Left lung (tissue), 14 donors: ENCODE data around the gene CES2. TPM values are rescaled to one million over a fixed set of nuclear protein-coding genes. Genes with fewer than 3 reads are reported as not detected.

Experiments
- ATAC-seq: fragments of 200-7000 bp; cut with Tn5 transposase; one replicate; pipeline ENCODE4 v1.9.1; 2020; ENCODE audit warnings: moderate library complexity
- DNase-seq, 4 donors: peaks; one replicate each; pipeline ENCODE4 v3.0.0-alpha.2; 2013 to 2020
- H3K27ac ChIP-seq, 2 donors: fragments of 200-600 bp; sonication (generic) in 1 of 2; one replicate each; pipeline versions ENCODE4 v1.5.0 to v1.8.0; 2020 to 2021
- H3K27me3 ChIP-seq, 2 donors: fragments of 200-600 bp; sonication (generic) in 1 of 2; one replicate each; pipeline versions ENCODE4 v1.5.0 to v1.8.0; 2020 to 2021
- H3K36me3 ChIP-seq, 2 donors: fragments of 200-600 bp; sonication (generic) in 1 of 2; one replicate each; pipeline versions ENCODE4 v1.5.0 to v1.8.0; 2020 to 2021
- H3K4me1 ChIP-seq, 2 donors: fragments of 200-600 bp; one replicate each; pipeline ENCODE4 v1.8.0; 2021
- H3K4me3 ChIP-seq, 2 donors: fragments of 200-600 bp; sonication (generic) in 1 of 2; one replicate each; pipeline versions ENCODE4 v1.5.0 to v1.8.0; 2020 to 2021; ENCODE audit warnings: mild to moderate bottlenecking in 1 of 2
- H3K9me3 ChIP-seq, 2 donors: fragments of 200-600 bp; sonication (generic) in 1 of 2; one replicate each; pipeline versions ENCODE4 v1.5.0 to v1.8.0; 2020 to 2021
- CTCF ChIP-seq, 2 donors: fragments of 200-600 bp; sonication (generic) in 1 of 2; IDR thresholded peaks; one replicate each; pipeline versions ENCODE4 v1.5.0 to v1.8.0; 2021; ENCODE audit warnings: antibody characterized with exemption in 2 of 2
- intact Hi-C, 2 donors: fragments of 100-400 bp; cut with DNase I; formaldehyde crosslinking; loops; one replicate each; pipeline versions ENCODE4 v1.11.2 to v1.14.2; 2022
- long read RNA-seq, 12 donors: library from polyadenylated mRNA in 2 of 12; unstranded in 2 of 12; transcript quantifications; one replicate each; pipeline ENCODE4 v2.0.0 and lab custom pipeline, GENCODE V29; 2019 to 2026
- polyA plus RNA-seq, 6 donors: library from polyadenylated mRNA; unstranded; fragments of 120-200 nt; gene quantifications; one replicate each; pipeline ENCODE4 v1.2.1, GENCODE V29; 2013; ENCODE audit not compliant: insufficient read length in 6 of 6
- total RNA-seq, 2 donors: library from RNA; stranded (reverse); fragmentation: NEBNext Ultra II Directional; extraction: Animal tissue kit (Norgen Biotek cat#: 25700); gene quantifications; one replicate each; pipeline ENCODE4 v1.2.1, GENCODE V29; 2021
- donor health status: DM: no; HTN: yes; CAD: no.
- donor health status: DM: no; HTN: no; CAD: no.

CES2 gene
- 10 to 100 TPM; 31.7 to 38.4 TPM for total RNA-seq
- 10 to 100 TPM; 33.0 to 41.8 (median 35.7) TPM for polyA plus RNA-seq
- long read RNA-seq, donor 1, transcript CES2-201 (12 exons, 3,927 nt) = major isoform, 6 of 8 reads
- long read RNA-seq, donor 1, partial matches to known transcripts = 0 of 8 reads
- long read RNA-seq, donor 1, other reads (novel, unspliced or antisense) = 0 of 8 reads
- long read RNA-seq, donor 2, transcript CES2-201 (12 exons, 3,927 nt) = major isoform, 5 of 7 reads
- long read RNA-seq, donor 2, partial matches to known transcripts = 0 of 7 reads
- long read RNA-seq, donor 2, other reads (novel, unspliced or antisense) = 0 of 7 reads
- long read RNA-seq, donor 3, transcript CES2-201 (12 exons, 3,927 nt) = major isoform, 8 of 9 reads
- long read RNA-seq, donor 3, partial matches to known transcripts = 0 of 9 reads
- long read RNA-seq, donor 3, other reads (novel, unspliced or antisense) = 0 of 9 reads
- long read RNA-seq, donor 4, partial matches to known transcripts = 1 of 12 reads
- long read RNA-seq, donor 4, other reads (novel, unspliced or antisense) = 6 of 12 reads
- long read RNA-seq, donor 5, partial matches to known transcripts = 0 of 3 reads
- long read RNA-seq, donor 5, other reads (novel, unspliced or antisense) = 0 of 3 reads
- long read RNA-seq, donor 6, partial matches to known transcripts = 0 of 3 reads
- long read RNA-seq, donor 6, other reads (novel, unspliced or antisense) = 0 of 3 reads
- long read RNA-seq, donor 7, partial matches to known transcripts = 0 of 4 reads
- long read RNA-seq, donor 7, other reads (novel, unspliced or antisense) = 0 of 4 reads
- long read RNA-seq, donor 8, transcript CES2-201 (12 exons, 3,927 nt) = major isoform, 8 of 10 reads
- long read RNA-seq, donor 8, partial matches to known transcripts = 0 of 10 reads
- long read RNA-seq, donor 8, other reads (novel, unspliced or antisense) = 0 of 10 reads
- long read RNA-seq, donor 9 = 0 reads
- long read RNA-seq, donor 10, partial matches to known transcripts = 1 of 5 reads
- long read RNA-seq, donor 10, other reads (novel, unspliced or antisense) = 2 of 5 reads
- long read RNA-seq, donor 11 = 0 reads
- long read RNA-seq, donor 12, transcript CES2-201 (12 exons, 3,927 nt) = major isoform, 5 of 7 reads
- long read RNA-seq, donor 12, partial matches to known transcripts = 0 of 7 reads
- long read RNA-seq, donor 12, other reads (novel, unspliced or antisense) = 0 of 7 reads

GRCh38 chr16:66935314-66936011 is at the start of gene CES2:
CES2 (plus strand) TSS chr16:66935516; CDS start chr16:66935636, 120 bp downstream.
- H3K36me3 ChIP-seq = peaks cover 0 to 38% of the 10 kb centered on the region in 2 donors
- H3K9me3 ChIP-seq = no peaks in the 10 kb centered on the region
- intact Hi-C loops = no loop called here
- ATAC-seq (peak; percentile 82), DNase-seq (peak in 2 of 4 donors; percentile 69 to 85)
- H3K4me1 ChIP-seq = peaks cover 22 to 44% of the 10 kb centered on the region in 2 donors
- no peak for TF ChIP-seq CTCF (IDR thresholded peaks at IDR 0.05)
- H3K27ac ChIP-seq = peak within 1 kb of the TSS; percentile 91 to 92
- H3K27me3 ChIP-seq = no peaks in the 10 kb centered on the region
- peak within 1 kb of the TSS; percentile 92 to 97 for H3K4me3 ChIP-seq

- no peak for ATAC-seq
- no peak for DNase-seq
- intact Hi-C loops = no loop called here
- peaks cover 0 to 34% of the 10 kb centered on the region in 2 donors for H3K36me3 ChIP-seq
- no peaks in the 10 kb centered on the region for H3K9me3 ChIP-seq
- TF ChIP-seq CTCF (IDR thresholded peaks at IDR 0.05) = no peak
- peaks cover 6 to 7% of the 10 kb centered on the region in 2 donors for H3K4me1 ChIP-seq
- H3K4me3 ChIP-seq = no peak overlapping the region
- H3K27ac ChIP-seq = no peak overlapping the region
- H3K27me3 ChIP-seq = peaks cover 0 to 2% of the 10 kb centered on the region in 2 donors
Observed at GRCh38 chr16:66886321-66886720, 49.0 kb upstream of the CES2 start.

- intact Hi-C loops = no loop called here
- peaks cover 0 to 34% of the 10 kb centered on the region in 2 donors for H3K36me3 ChIP-seq
- H3K4me3 ChIP-seq = no peak overlapping the region
- no peaks in the 10 kb centered on the region for H3K27me3 ChIP-seq
- peaks cover 3 to 7% of the 10 kb centered on the region in 2 donors for H3K4me1 ChIP-seq
- H3K9me3 ChIP-seq = no peaks in the 10 kb centered on the region
- DNase-seq = no peak
- TF ChIP-seq CTCF (IDR thresholded peaks at IDR 0.05) = no peak
- H3K27ac ChIP-seq = no peak overlapping the region
- ATAC-seq = no peak
Observed at GRCh38 chr16:66886914-66887313, 48.4 kb upstream of the CES2 start.

GRCh38 chr16:66888647-66889615 is 46.4 kb upstream of the CES2 start:
- no peak overlapping the region for H3K27ac ChIP-seq

More at GRCh38 chr16:66888647-66889615, 46.4 kb upstream of the CES2 start:
- intact Hi-C loops = no loop called here
- no peak for ATAC-seq
- no peak for TF ChIP-seq CTCF (IDR thresholded peaks at IDR 0.05)
- H3K4me1 ChIP-seq = peaks cover 0 to 7% of the 10 kb centered on the region in 2 donors
- DNase-seq = no peak
- H3K36me3 ChIP-seq = peaks cover 0 to 34% of the 10 kb centered on the region in 2 donors
- H3K4me3 ChIP-seq = no peak overlapping the region
- no peaks in the 10 kb centered on the region for H3K27me3 ChIP-seq
- H3K9me3 ChIP-seq = no peaks in the 10 kb centered on the region
